H54 (cell line): ENCODE measurements around the gene CES5A.
"Not testable (repeated sequence)": the region's sequence is repeated elsewhere in the genome, so short reads cannot be mapped to it uniquely, and the experiment has no call there.

ENCODE experiments used
- DNase-seq: peaks from one replicate; pipeline ENCODE4 v3.0.0; 2011; ENCODE audit warnings: low spot score, mixed read lengths; ENCODE audit not compliant: insufficient read length
- FAIRE-seq: peaks from 3 replicates; lab custom pipeline; 2011; peaks lifted over from hg19 to GRCh38; lab: Jason Lieb, UNC
- POLR2A ChIP-seq: IDR thresholded peaks from 2 replicates; pipeline ENCODE4 v1.6.1; 2011; ENCODE audit warnings: low read depth, mild to moderate bottlenecking, low read length

The CES5A gene, protein sequence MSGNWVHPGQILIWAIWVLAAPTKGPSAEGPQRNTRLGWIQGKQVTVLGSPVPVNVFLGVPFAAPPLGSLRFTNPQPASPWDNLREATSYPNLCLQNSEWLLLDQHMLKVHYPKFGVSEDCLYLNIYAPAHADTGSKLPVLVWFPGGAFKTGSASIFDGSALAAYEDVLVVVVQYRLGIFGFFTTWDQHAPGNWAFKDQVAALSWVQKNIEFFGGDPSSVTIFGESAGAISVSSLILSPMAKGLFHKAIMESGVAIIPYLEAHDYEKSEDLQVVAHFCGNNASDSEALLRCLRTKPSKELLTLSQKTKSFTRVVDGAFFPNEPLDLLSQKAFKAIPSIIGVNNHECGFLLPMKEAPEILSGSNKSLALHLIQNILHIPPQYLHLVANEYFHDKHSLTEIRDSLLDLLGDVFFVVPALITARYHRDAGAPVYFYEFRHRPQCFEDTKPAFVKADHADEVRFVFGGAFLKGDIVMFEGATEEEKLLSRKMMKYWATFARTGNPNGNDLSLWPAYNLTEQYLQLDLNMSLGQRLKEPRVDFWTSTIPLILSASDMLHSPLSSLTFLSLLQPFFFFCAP

DNA sequence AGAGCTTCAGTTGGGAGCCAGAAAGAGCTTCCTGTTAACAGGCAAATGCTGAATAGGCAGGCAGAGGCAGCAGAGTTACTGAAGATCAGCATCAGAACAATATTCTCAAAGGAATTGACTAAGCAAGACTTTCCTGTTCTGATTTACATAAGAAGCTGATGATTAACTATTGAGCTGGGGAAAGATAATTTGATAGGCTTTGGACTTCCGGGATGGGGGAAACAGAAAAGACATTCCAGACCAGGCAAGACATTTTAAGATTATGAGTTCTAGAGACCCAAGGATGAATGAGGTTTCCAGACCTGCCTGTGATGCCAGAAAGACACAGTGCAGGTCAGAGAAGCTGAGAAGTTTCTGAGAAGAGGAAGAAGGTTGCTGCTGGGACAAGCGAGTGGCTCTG lies at the start of gene CES5A:
Gene CES5A, minus strand, starts transcription at position 101 of the 400 bp plus-strand sequence. CDS start 152 bp downstream, outside the sequence.
- no peak for TF ChIP-seq POLR2A
- DNase-seq (no peak), FAIRE-seq (no peak)

DNA sequence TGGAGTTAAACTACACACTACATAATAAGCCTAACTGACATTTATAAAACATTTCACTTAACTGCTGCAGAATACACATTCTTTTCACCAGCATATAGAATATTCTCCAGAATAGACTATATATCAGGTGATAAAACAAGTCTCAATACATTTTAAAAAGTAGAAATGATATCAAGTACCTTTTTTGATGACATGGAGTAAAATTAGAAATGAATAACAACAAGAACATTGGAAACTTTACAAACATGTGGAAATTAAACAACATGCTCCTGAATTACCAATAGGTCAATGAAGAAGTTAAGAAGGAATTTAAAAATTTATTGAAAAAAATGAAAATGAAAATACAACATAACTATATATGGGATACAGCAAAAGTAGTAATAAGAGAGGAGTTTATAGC lies 47.5 kb upstream of the CES5A start:
- TF ChIP-seq POLR2A: no peak
- FAIRE-seq: no peak
- no peak for DNase-seq

DNA sequence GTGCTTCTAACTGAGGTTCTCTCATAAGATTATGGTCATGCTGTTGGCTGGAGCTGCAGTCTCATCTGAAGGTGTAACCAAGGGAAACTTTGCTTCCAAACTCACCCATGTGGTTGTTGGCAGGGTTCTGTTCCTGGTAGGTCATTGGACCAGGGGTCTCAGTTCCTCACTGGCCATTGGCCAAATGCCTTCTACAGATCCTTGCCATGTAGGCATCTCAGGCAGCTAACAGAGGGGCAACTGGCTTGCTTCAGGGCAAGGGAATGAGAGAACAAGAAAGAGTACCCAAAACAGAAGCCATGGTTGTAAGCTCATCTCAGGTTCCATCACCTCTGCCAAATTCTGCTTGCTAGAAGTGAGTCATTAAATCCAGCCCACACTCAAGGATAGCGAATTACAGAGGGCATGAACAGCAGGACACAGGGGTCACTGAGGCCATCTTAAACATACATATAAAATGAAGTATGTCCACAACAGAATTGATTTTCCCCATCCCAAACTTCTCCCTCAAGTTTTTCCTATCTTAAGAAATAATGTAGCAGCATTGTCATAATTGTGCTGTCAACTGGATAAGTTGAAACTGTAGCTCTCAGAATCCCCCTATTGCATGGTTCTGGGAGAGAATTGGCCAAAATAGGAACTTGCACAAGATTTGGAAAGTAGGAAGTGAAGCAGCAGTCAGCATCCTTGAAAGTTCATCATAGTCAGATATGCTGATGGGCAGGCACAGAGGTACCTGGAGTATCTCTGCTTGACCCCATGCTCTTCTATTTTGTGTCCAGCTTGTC lies 42.4 kb upstream of the CES5A start:
- TF ChIP-seq POLR2A: no peak
- no peak for DNase-seq
- FAIRE-seq: no peak

DNA sequence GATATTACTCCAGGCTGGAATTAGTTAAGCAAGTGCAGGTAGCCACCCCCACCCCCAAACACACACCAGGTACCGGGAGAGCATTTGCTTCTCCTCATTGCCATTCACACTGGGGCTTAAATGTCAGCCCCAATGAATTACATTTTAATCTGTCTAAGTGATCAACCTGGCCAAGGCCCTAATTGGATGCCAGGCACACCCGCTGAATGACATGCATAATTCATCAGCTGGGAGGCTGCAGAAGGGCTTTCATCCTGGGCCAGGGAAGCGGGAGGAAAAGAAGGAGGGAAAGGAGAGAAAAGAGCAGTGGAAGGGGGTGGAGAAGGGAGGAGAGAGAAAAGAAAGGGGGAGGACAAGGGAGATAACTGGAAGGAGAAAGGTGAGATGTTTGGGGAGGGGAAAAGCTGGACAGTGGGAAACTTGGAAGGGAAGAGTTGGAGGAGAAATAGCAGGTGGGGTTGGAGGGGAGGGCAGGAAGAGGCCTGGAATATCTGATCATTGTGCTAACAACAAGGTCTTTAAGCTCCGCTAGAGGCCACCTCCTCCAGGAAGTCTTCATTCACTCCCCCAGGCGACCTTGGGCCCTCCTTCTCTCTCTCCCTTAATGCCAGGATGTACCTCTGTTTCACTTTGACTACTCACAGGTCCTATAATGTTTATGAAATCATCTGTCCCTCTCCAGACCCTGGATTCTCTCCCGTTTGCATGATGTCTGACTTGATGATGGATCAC lies 40.1 kb upstream of the CES5A start:
- no peak for TF ChIP-seq POLR2A
- DNase-seq (no peak), FAIRE-seq (no peak)

DNA sequence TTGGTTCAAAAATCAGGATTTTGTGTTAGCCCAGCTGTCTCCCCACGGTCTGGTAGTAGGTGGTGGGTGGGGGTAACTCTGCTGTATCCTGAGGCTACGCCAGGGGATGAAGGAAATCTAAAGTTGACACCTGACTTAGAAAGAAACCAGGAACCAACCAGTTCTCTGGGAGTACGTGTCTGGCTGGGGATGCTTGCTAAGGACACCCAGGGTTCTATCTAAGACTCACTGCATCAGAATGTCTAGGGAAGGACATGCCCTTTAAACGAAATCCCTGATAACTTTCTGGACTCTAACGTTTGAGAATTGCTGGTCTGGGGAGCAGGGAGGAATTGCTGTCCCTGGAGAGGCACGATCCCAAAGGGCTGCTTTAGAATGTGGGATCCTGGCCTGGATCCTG lies 39.2 kb upstream of the CES5A start:
- FAIRE-seq (no peak), DNase-seq (no peak)
- TF ChIP-seq POLR2A: no peak

DNA sequence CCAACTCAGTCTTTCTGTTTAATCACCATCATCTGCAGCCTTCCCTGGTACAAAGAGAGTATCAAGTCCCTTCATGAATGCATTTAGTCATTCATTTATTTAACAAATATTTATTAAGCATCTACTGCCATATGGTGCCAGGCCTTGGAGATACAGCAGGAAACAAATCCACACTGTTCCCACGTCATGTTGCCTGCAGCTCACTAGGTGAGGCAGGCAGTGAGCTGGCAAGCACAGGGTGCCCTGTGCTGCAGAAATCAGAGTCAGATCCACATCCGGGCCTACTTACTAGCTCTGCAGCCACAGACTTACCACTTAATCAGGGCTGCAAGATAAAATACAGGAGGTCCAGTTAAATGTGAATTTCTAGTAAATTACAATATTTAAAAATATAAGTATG lies 38.5 kb upstream of the CES5A start:
- no peak for FAIRE-seq
- DNase-seq: no peak
- no peak for TF ChIP-seq POLR2A

DNA sequence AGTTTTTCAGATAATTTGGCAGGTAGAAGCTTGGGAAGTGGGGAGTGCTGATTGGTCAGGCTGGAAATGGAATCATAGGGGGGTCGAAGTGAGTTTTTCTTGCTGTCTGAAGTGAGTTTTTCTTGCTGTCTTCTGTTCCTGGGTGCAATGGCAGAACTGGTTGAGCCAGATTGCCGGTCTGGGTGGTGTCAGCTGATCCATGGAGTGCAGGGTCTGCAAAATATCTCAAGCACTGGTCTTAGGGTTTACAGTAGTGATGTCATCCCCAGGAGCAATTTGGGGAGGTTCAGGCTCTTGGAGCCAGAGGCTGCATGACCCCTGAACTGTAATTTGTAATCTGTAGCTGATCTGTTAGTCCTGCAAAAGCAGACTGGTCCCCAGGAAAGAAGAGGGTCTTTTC lies 37.9 kb upstream of the CES5A start:
- not testable (repeated sequence) for DNase-seq, FAIRE-seq

DNA sequence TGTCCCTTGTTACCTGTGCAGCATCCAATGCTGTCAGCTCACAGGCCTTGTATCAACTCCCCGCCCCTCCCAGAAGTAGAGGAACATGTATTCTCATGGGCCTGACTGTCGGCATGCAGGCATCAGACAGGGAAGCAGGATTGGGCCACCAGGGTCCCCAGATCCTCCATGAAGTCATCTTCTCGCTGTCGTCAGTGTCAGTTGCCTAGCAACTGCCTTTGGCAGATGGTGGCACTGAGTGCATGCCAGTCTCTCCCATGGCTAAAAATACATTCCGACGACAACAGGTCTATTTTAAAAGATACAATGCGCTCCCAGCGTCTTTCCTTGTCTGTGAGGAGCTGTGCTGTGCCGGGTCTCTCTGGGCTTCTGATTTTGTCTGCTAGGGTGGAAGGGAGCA lies 36.8 kb upstream of the CES5A start:
- FAIRE-seq (no peak), DNase-seq (no peak)
- TF ChIP-seq POLR2A: no peak

DNA sequence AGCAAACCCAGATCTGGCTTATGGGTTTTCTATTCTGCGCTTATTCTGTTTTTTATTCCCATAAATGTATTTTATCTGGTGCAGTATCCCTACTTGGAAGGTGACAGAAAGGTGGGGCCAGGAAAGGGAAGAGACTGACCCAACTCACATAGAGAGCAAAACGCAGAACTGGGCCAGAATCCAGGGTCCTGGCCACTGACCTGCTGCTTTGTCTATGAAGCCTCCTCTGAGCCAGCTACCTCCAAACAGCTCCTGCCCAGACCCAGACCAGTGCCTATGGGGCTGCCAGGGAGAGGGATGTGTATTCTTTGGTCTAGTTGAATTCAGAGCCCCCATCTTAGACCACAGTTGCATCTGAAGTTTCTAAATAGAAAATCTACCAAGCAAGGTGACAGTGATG lies 36.4 kb upstream of the CES5A start:
- TF ChIP-seq POLR2A: no peak
- DNase-seq (no peak), FAIRE-seq (no peak)

DNA sequence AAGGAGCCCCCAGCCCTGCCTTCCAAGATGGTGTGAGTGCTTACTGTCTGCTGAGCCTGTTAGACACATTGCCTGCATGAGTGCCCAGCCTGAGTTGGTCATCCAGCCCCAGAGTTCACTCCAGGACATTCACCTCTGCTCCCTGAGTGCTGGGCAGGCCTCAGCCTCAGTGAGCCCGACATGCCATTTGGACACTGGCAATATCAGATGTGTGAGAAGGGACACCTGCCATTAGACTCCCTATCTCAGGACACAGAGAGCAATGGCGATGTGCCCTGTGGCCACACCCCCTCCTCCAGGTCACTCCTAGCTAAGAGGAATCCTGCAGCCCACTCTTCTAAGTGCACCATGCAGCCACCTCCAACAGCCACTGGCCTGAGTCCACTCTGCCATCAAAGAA lies 34.7 kb upstream of the CES5A start:
- DNase-seq (no peak), FAIRE-seq (no peak)
- no peak for TF ChIP-seq POLR2A

DNA sequence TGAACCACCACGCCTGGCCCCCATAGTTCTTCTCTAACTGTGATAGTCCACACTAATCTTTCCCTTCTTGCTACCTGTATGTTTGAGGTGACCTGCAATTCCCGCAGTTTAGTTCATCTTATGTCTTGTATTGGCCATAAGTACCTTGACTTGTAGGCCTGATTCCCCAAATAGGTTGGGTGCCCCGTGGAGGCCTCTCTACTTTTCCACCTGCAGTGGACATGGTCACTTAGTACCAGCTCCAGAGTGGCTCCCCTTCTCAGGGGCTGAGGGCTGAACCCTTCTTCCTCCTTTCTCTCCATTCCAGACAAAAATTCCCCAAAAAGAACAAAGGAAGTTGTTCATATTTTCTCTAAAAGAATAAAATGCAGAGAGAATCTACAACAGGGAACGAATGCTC lies 33.5 kb upstream of the CES5A start:
- FAIRE-seq (no peak), DNase-seq (no peak)
- no peak for TF ChIP-seq POLR2A

DNA sequence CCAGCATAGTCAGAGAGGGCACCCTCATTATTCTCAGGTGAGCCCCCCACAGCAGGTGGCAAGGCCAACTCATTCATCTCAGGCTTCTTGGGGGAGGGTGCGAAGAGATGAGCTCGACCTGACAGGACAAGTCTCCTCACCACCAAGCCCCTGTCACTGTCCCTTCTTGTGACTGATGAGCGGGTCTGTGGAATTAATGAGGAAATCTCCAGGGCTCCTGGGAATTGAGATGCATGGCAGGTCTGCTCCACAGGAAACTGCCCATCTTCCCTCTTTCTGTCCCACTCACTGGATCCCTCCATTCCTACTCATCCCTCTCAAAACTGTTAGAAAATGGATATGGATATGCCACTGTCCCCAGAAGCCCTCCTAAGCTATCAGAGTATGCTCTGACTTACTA lies 32.5 kb upstream of the CES5A start:
- TF ChIP-seq POLR2A: no peak
- FAIRE-seq (no peak), DNase-seq (no peak)

DNA sequence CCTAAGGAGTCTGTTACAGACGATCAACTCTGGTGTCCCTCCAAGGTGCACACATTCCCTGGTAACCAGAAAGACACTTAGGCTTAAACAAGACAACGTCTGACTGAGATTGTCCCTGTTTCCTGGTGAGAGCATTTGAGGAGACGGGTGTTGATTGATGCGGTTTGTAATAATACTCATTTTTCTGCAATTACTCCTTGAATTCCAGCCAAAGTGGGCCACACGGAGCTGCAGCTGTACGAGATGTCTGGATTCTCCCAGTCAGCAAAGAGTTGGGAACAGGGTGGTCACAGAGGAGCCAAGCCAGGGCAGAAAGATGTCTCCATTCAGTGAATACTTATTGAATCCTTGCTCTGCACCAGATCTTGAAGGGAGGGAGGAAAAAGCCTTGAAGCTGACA lies 30.9 kb upstream of the CES5A start:
- no peak for TF ChIP-seq POLR2A
- no peak for FAIRE-seq
- no peak for DNase-seq

DNA sequence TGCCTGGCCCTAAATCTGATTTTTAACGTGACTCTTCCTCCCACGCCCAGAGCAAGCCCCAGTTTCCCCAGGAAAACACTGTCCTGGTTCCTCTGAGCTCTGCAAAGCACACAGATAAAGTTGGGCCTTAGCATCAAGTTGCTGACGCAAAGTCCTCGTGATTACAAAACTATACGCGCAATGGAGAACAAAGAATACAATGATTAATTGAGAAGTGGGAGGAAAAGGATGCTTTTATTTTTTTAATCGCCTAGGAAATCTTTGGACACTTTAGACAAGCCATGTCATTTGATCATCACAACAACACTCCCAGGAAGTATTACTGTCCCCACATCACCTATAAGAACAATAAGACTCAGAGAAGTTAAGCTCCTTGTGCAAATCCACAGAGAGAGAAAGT lies 30.5 kb upstream of the CES5A start:
- DNase-seq: no peak
- no peak for TF ChIP-seq POLR2A
- FAIRE-seq: no peak
